HG02840 (cell line): ENCODE results near the gene GABRG3.

Experiments
- ATAC-seq: cut with Tn5 transposase; IDR thresholded peaks from one replicate; pipeline ENCODE4 v1.9.1; 2021; ENCODE audit warnings: mild to moderate bottlenecking, moderate library complexity, moderate number of reproducible peaks; ENCODE audit not compliant: unreplicated experiment, low FRiP score

GABRG3 gene

DNA sequence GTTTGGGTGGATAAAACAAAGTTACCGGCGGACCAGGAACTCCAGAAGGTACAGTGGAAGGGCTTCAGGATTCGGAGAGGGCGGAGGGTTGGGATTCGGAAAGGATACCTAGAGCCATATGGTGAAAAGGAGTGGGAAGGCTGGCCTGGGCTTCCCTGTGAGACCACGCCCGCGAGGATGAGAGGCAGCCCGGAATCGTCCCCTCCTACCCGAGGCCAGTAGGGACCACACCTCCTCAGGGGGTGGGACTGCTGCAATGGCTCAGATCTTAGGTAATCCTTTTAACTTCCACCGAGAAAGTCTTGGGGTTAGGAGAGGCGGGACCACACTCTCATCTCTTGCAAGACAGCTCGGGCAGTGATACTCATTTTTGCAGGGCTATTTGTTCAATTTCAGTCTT, 616.8 kb downstream of the GABRG3 start:
- no peak for ATAC-seq

- no peak for ATAC-seq
These were observed 618.3 kb downstream of the GABRG3 start for GRCh38 chr15:27589260-27589659.

DNA sequence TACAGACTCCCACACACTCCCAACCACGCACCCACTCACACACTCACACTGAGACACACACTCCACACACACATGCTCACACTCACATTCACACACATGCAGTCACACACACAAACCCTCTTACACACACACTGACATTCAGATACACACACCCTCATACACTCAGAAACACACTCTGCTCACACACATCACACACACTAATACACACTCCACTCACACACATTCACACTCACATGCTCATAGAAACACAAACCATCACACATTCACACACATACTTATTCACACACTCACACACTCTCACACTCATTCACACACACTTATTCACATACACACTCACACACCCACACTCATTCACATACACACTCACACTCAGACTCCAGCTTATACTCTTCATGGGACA, 618.8 kb downstream of the GABRG3 start:
- no peak for ATAC-seq
